HCT116 (cell line): ENCODE data around the gene ANAPC7. TPM values are rescaled to one million over a fixed set of nuclear protein-coding genes. Genes with fewer than 3 reads are reported as not detected.
A peak's percentile ranks its signal among the peaks of the same experiment; 100 is the strongest.

Experiments used
- ATAC-seq: fragments of 200-7000 bp; cut with Tn5 transposase; 2 replicates; pipeline ENCODE4 v1.9.1; 2020; ENCODE audit warnings: mild to moderate bottlenecking, moderate library complexity
- BruUV-seq: library from RNA; stranded (reverse); fragments of 400-500 nt; replicated peaks from 2 replicates; lab custom pipeline; 2021; lab: Mats Ljungman, UMichigan
- CTCF ChIA-PET: fragments of 300-600 bp; sonication (Branson Sonifier 250); formaldehyde crosslinking; loops from one replicate; lab custom pipeline; 2021; ENCODE audit warnings: antibody characterized with exemption; lab: Charles Lee
- POLR2A ChIA-PET: fragments of 300-600, 350-600 bp; sonication (Branson Sonifier 250); formaldehyde crosslinking; loops from one replicate; lab custom pipeline; 2021; ENCODE audit warnings: antibody characterized with exemption; lab: Charles Lee
- RAD21 ChIA-PET, 2 experiments: fragments of 300-600 bp; sonication (Branson Sonifier 250); formaldehyde crosslinking; loops; one replicate each; lab custom pipeline; 2023; ENCODE audit warnings: low total read pairs in 2 of 2; ENCODE audit not compliant: uncharacterized antibody in 2 of 2, unreplicated experiment in 2 of 2, low non-redundant PET in 1 of 2; lab: Charles Lee
- DNase-seq: peaks from one replicate; pipeline ENCODE4 v3.0.0-alpha.2; 2010; ENCODE audit warnings: low read depth, low spot score
- H2AFZ ChIP-seq: fragments of 200-600 bp; shearing (Covaris generic), sonication (generic); 2 replicates; pipeline ENCODE4 v1.6.1; 2017; ENCODE audit warnings: low read depth, mixed run types, mixed read lengths, antibody characterized with exemption, low read length; ENCODE audit not compliant: poor library complexity, severe bottlenecking
- H3K27ac ChIP-seq: 2 replicates; pipeline ENCODE4 v1.5.1; 2012; ENCODE audit warnings: low read depth, low read length
- H3K27me3 ChIP-seq: fragments of 200-600 bp; sonication (generic); 2 replicates; pipeline ENCODE4 v1.6.1; 2016; ENCODE audit warnings: mixed run types, low read length, mixed read lengths; ENCODE audit not compliant: insufficient read depth
- H3K36me3 ChIP-seq, 2 experiments: fragments of 200-500 bp in 1 of 2; fragments of 200-600 bp in 1 of 2; sonication (Bioruptor generic) in 1 of 2; sonication (generic) in 1 of 2; 2 replicates each; pipeline versions ENCODE4 v1.5.1 to v1.6.1; 2014 to 2016; ENCODE audit warnings: low read length in 2 of 2, inconsistent platforms in 1 of 2, mixed read lengths in 1 of 2, mixed run types in 1 of 2; ENCODE audit not compliant: insufficient read depth in 2 of 2, control insufficient read depth in 1 of 2
- H3K4me1 ChIP-seq, 2 experiments: fragments of 200-600 bp in 1 of 2; sonication (generic) in 1 of 2; 2 replicates each; pipeline versions ENCODE4 v1.5.1 to v1.6.1; 2012 to 2017; ENCODE audit warnings: low read length in 2 of 2, inconsistent platforms in 1 of 2, mild to moderate bottlenecking in 1 of 2, mixed read lengths in 1 of 2, mixed run types in 1 of 2, moderate library complexity in 1 of 2; ENCODE audit not compliant: insufficient read depth in 2 of 2, control insufficient read depth in 1 of 2
- H3K4me2 ChIP-seq: fragments of 200-600 bp; sonication (generic); 2 replicates; pipeline ENCODE4 v1.6.1; 2017; ENCODE audit warnings: mixed run types, low read length, mixed read lengths
- H3K4me3 ChIP-seq, 2 experiments: fragments of 200-600 bp in 1 of 2; sonication (generic) in 1 of 2; replicated peaks in 1 of 2; 2 replicates each; pipeline ENCODE4 v1.5.1; 2011 to 2016; ENCODE audit warnings: low read length in 2 of 2, control low read depth in 1 of 2, low read depth in 1 of 2, mild to moderate bottlenecking in 1 of 2, mixed read lengths in 1 of 2, mixed run types in 1 of 2
- H3K79me2 ChIP-seq: fragments of 200-600 bp; sonication (generic); 2 replicates; pipeline ENCODE4 v1.6.1; 2017; ENCODE audit warnings: mild to moderate bottlenecking, mixed run types, low read length, moderate library complexity, mixed read lengths; ENCODE audit not compliant: insufficient read depth
- H3K9ac ChIP-seq: fragments of 200-600 bp; sonication (generic); 2 replicates; pipeline ENCODE4 v1.6.1; 2016; ENCODE audit warnings: low read length, mixed read lengths
- H3K9me2 ChIP-seq: fragments of 200-600 bp; sonication (generic), shearing (Covaris generic); 2 replicates; pipeline ENCODE4 v1.6.1; 2017; ENCODE audit warnings: mixed run types, mild to moderate bottlenecking, moderate library complexity; ENCODE audit not compliant: insufficient read depth
- H3K9me3 ChIP-seq, 2 experiments: fragments of 200-500 bp in 1 of 2; fragments of 200-600 bp in 1 of 2; sonication (Bioruptor generic) in 1 of 2; sonication (generic) in 1 of 2; 2 replicates each; pipeline ENCODE4 v1.6.1; 2014 to 2017; ENCODE audit warnings: low read length in 2 of 2, mixed read lengths in 2 of 2, inconsistent platforms in 1 of 2, low read depth in 1 of 2, mild to moderate bottlenecking in 1 of 2, mixed run types in 1 of 2, moderate library complexity in 1 of 2; ENCODE audit not compliant: control insufficient read depth in 1 of 2, insufficient read depth in 1 of 2
- H4K20me1 ChIP-seq: fragments of 200-600 bp; sonication (generic), shearing (Covaris generic); 2 replicates; pipeline ENCODE4 v1.6.1; 2017; ENCODE audit warnings: mixed run types, mild to moderate bottlenecking, moderate library complexity; ENCODE audit not compliant: insufficient read depth
- CBX3 ChIP-seq: IDR thresholded peaks from 2 replicates; pipeline ENCODE4 v1.6.1; 2012; ENCODE audit warnings: low read depth
- CEBPB ChIP-seq: IDR thresholded peaks from 2 replicates; pipeline ENCODE4 v1.6.1; 2012; ENCODE audit warnings: low read depth
- POLR2AphosphoS5 ChIP-seq: IDR thresholded peaks from 2 replicates; pipeline ENCODE4 v1.6.1; 2011; ENCODE audit warnings: mild to moderate bottlenecking, low read depth, low read length, moderate library complexity
- SP1 ChIP-seq: IDR thresholded peaks from 2 replicates; pipeline ENCODE4 v1.6.1; 2012; ENCODE audit warnings: low read depth
- ZNF274 ChIP-seq: fragments of 200-500 bp; sonication (Bioruptor generic); IDR thresholded peaks from 2 replicates; pipeline ENCODE4 v1.6.1; 2014; ENCODE audit warnings: mild to moderate bottlenecking, low read depth, low read length, inconsistent platforms
- intact Hi-C: fragments of 100-400 bp; cut with micrococcal nuclease; formaldehyde crosslinking; loops from 2 replicates; pipeline ENCODE4 v1.10.0; 2022
- total RNA-seq: library from RNA; stranded (reverse); gene quantifications from one replicate; pipeline ENCODE4 v1.2.1, GENCODE V29; 2021; ENCODE audit not compliant: unreplicated experiment

Gene ANAPC7
- total RNA-seq, 1 experiment from 2014 or later, result 55.9 TPM

- Histone ChIP-seq H3K27me3 (no peaks in the 10 kb centered on the region), H3K9me3 (no peaks in the 10 kb centered on the region), H2AFZ (no peak overlapping the region), H3K9ac (no peak overlapping the region), H3K9me2 (no peaks in the 10 kb centered on the region), H3K4me3 (no peak overlapping the region), H3K4me2 (no peak overlapping the region), H4K20me1 (peaks cover 16% of the 10 kb centered on the region; the same call in 1 of the 2 replicates), H3K79me2 (peaks cover 95% of the 10 kb centered on the region), H3K27ac (no peak overlapping the region), H3K36me3 (peaks cover 50 to 78% of the 10 kb centered on the region in 2 experiments), H3K4me1 (no peaks in the 10 kb centered on the region; a peak in 1 of 4 replicates)
- ChIA-PET POLR2A (no interaction called here), RAD21 (no interaction called here), CTCF (no interaction called here)
- ATAC-seq (no peak), DNase-seq (no peak)
- no TSS peak for BruUV-seq
- intact Hi-C loops, result no loop called here
- no peak for TF ChIP-seq POLR2AphosphoS5
Observed at GRCh38 chr12:110333201-110333600, 70.3 kb downstream of the ANAPC7 start.

GRCh38 chr12:110330544-110330943 is 73.0 kb downstream of the ANAPC7 start:
- H3K79me2 ChIP-seq, result peaks cover 96% of the 10 kb centered on the region
- H3K4me3 ChIP-seq, result no peak overlapping the region
- H3K4me2 ChIP-seq, result no peak overlapping the region
- no TSS peak for BruUV-seq
- H3K9ac ChIP-seq, result no peak overlapping the region
- no peak for DNase-seq
- no peaks in the 10 kb centered on the region for H3K27me3 ChIP-seq
- intact Hi-C loops, result no loop called here
- H3K4me1 ChIP-seq, result no peaks in the 10 kb centered on the region
- no peak overlapping the region for H2AFZ ChIP-seq
- H3K27ac ChIP-seq, result no peak overlapping the region
- TF ChIP-seq SP1 (no peak), ZNF274 (no peak), CBX3 (no peak), CEBPB (peak; percentile 57; the same call in 1 of the 2 replicates)
- no peaks in the 10 kb centered on the region for H3K9me2 ChIP-seq
- no peak for ATAC-seq
- CTCF ChIA-PET, result interaction anchor here (0.8 kb wide), 1 partner anchor 101 kb away, joined by 4 read pairs; no protein-coding TSS in a partner anchor
- RAD21 ChIA-PET, result no interaction called here
- peaks cover 16% of the 10 kb centered on the region; the same call in 1 of the 2 replicates for H4K20me1 ChIP-seq
- no peaks in the 10 kb centered on the region for H3K9me3 ChIP-seq
- peaks cover 42 to 77% of the 10 kb centered on the region in 2 experiments for H3K36me3 ChIP-seq
- POLR2A ChIA-PET, result no interaction called here
